NB4 (cell line): ENCODE results near the gene HTR2A.
"Not testable (repeated sequence)": the region's sequence is repeated elsewhere in the genome, so short reads cannot be mapped to it uniquely, and the experiment has no call there.

ENCODE experiments used
- DNase-seq: peaks from one replicate; pipeline ENCODE4 v3.0.0; 2010; ENCODE audit warnings: low read depth
- H3K4me3 ChIP-seq: one replicate; pipeline ENCODE4 v1.5.1; 2011; ENCODE audit warnings: mild to moderate bottlenecking, low read depth, low read length, moderate library complexity
- CTCF ChIP-seq: IDR thresholded peaks from one replicate; pipeline ENCODE4 v1.5.1; 2012; ENCODE audit warnings: low read depth, low read length
- MAX ChIP-seq: IDR thresholded peaks from 2 replicates; pipeline ENCODE4 v1.6.1; 2011; ENCODE audit warnings: low read depth, low read length
- MYC ChIP-seq: IDR thresholded peaks from 2 replicates; pipeline ENCODE4 v1.6.1; 2011; ENCODE audit warnings: low read depth, low read length
- POLR2A ChIP-seq: IDR thresholded peaks from 2 replicates; pipeline ENCODE4 v1.6.1; 2011; ENCODE audit warnings: mild to moderate bottlenecking; ENCODE audit not compliant: insufficient read length; ENCODE audit errors: extremely low read depth

Gene HTR2A

GRCh38 chr13:46810440-46810839 is 86.4 kb downstream of the HTR2A start:
- H3K4me3 ChIP-seq, result no peak overlapping the region
- no peak for DNase-seq
- TF ChIP-seq MYC (no peak), MAX (no peak), POLR2A (no peak), CTCF (no peak)

GRCh38 chr13:46804921-46805320 is 91.9 kb downstream of the HTR2A start:
- not testable (repeated sequence) for H3K4me3 ChIP-seq

DNA sequence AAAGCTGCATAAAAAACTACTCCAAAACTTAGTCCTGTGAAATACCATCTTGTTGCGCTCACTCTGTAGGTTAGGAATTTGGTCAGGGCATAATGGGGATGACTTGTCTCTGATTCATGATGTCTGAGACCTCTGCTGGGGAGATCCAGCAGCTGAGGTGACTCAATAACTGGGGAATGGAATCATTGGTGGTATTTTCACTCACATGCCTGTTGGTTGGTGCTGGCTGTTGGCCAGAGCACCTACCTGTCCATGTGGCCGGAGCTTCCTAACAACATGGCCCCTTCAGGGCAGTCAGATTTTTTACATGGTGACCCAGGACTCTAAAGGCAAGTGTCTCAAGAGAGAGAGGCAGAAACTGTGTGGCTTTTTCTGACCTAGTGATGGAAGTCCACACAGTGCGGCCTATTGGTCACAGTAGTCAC is 92.5 kb downstream of the HTR2A start:
- H3K4me3 ChIP-seq, result no peak overlapping the region
- DNase-seq, result no peak
- TF ChIP-seq POLR2A, result no peak
- no peak for TF ChIP-seq CTCF
- no peak for TF ChIP-seq MAX
- no peak for TF ChIP-seq MYC

More at GRCh38 chr13:46804921-46805320, 91.9 kb downstream of the HTR2A start:
- peak; percentile 29 for DNase-seq

DNA sequence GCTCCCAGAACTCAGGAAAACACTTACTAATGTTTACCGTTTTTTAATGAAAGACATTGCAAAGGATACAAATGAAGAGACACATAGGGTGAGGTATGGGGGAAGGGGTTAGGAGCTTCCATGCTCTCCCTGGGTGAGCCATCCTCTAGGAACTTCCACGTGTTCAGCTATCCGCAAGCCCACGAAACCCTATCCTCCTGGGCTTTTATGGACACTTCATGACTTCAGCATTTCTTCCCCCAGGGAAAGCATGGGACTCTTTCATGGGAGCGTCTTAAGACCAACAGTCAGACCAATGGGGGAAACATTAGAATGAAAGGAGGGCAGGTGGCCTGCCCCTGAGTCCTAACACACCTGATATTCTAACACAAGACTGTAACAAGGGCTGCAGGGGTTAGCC is 93.3 kb downstream of the HTR2A start:
- no peak overlapping the region for H3K4me3 ChIP-seq
- no peak for DNase-seq
- TF ChIP-seq MAX (no peak), CTCF (no peak), POLR2A (no peak), MYC (no peak)

DNA sequence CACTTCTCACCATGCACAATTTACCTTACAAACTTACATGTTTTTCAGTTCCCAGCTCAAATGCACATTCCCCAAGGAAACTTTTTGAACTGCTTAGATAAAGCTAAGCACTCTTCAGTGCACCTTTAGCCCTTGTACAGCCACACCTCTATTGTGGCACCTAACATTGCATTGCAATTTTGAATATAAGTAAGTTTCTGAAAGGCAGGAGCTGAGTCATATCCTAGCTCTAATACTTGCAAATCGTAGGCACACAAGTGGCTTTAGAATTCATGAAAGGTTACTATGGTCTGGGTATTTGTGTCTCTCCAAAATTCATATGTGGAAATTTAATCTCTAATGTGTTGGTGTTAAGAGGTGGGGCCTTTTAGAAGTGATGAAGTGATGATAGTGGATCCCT is 95.0 kb downstream of the HTR2A start:
- H3K4me3 ChIP-seq, result no peak overlapping the region
- DNase-seq, result no peak
- no peak for TF ChIP-seq CTCF
- TF ChIP-seq POLR2A, result no peak
- no peak for TF ChIP-seq MYC
- no peak for TF ChIP-seq MAX

GRCh38 chr13:46799139-46799538 is 97.7 kb downstream of the HTR2A start:
- TF ChIP-seq CTCF, result no peak
- no peak for TF ChIP-seq MAX
- TF ChIP-seq POLR2A, result no peak
- TF ChIP-seq MYC, result no peak
- H3K4me3 ChIP-seq, result no peak overlapping the region
- peak; percentile 51 for DNase-seq
